ENCODE results near the gene ARHGEF11. TPM values are rescaled to one million over a fixed set of nuclear protein-coding genes. Genes with fewer than 3 reads are reported as not detected.

The ARHGEF11 gene
- total RNA-seq, 1 experiment from 2014 or later = 41.1 TPM

DNA sequence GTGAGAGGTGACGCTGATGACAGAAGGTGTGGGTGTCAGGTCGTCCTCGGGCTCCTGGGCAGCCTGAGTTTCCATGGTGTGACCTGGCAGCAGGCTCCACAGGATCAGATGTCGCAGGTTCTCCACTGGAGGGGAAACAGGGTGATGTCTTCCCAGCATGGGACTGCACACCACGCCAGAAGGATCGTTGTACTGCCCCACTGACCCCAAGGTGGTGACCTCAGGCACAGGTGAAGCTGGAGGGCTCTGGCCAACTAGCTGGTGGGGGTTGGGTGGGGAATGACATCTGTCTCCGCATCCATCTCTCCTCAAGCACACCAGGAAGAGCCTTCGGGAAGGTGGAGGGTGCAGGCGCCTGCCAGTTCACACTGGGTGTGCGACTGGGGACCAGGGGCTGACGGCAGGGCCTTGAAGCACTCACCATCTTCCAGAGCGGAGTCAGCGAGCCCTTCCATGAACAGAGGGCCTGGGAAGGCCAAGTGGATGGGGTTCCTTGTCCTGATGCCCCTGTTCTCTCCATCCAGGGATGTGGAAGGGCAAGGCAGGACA is 105.7 kb downstream of the ARHGEF11 start:
- H2BK5ac ChIP-seq (ENCODE audit: insufficient read length, low read length) = no peak overlapping the region
- no peak overlapping the region for H4K8ac ChIP-seq (replicated peaks; ENCODE audit: insufficient read length, low read depth, low read length)
- no peak overlapping the region for H4K5ac ChIP-seq (ENCODE audit: insufficient read length, low read depth, low read length)
- H2AFZ ChIP-seq (ENCODE audit: low read length) = no peak overlapping the region
- no peak overlapping the region for H3K4me2 ChIP-seq (ENCODE audit: insufficient read depth, insufficient read length, low read length)
- no peak overlapping the region for H2BK12ac ChIP-seq (ENCODE audit: insufficient read length, low read depth, low read length)
- no peaks in the 10 kb centered on the region for H3K79me1 ChIP-seq (ENCODE audit: insufficient read depth, low read depth, low read length, poor library complexity, severe bottlenecking)
- Mint-ChIP-seq H3K4me3 (no peak overlapping the region), H3K27me3 (ENCODE audit: low read depth) (no peaks in the 10 kb centered on the region; the same call in none of the 2 replicates), H3K9me3 (no peaks in the 10 kb centered on the region), H3K27ac (no peak overlapping the region), H3K36me3 (ENCODE audit: insufficient read depth in 1 of 3, low read depth in 3 of 3) (peaks cover 33 to 88% (median 88%) of the 10 kb centered on the region in 3 experiments), H3K4me1 (peaks cover 4 to 9% of the 10 kb centered on the region in 2 experiments)
- H3K56ac ChIP-seq (ENCODE audit: insufficient read length, low read depth, low read length) = no peak overlapping the region
- no peak overlapping the region for H3K27ac ChIP-seq (ENCODE audit: insufficient read length, low read depth, low read length)
- H3K23me2 ChIP-seq (ENCODE audit: insufficient read length, low read depth, low read length, poor library complexity, severe bottlenecking) = no peaks in the 10 kb centered on the region
- no peak for DNase-seq
- no peak overlapping the region for H3K9ac ChIP-seq (ENCODE audit: extremely low read depth, insufficient read length, low read length)
- no peaks in the 10 kb centered on the region for H3K4me1 ChIP-seq (ENCODE audit: insufficient read depth, low read length)
- no peak overlapping the region for H2BK120ac ChIP-seq (ENCODE audit: low read depth, low read length, poor library complexity, severe bottlenecking)
- H3K4ac ChIP-seq (ENCODE audit: low read depth, low read length) = no peak overlapping the region
- no peak overlapping the region for H3T11ph ChIP-seq (ENCODE audit: low read length)
- H4K91ac ChIP-seq (ENCODE audit: insufficient read length, low read depth, low read length) = no peak overlapping the region
- H2BK15ac ChIP-seq (ENCODE audit: low read depth, low read length) = no peak overlapping the region
- no peak overlapping the region for H2AK5ac ChIP-seq (ENCODE audit: insufficient read length, low read length)
- no peaks in the 10 kb centered on the region for H3K79me2 ChIP-seq (ENCODE audit: insufficient read depth, low read length)
- no CpG with 5 or more reads among the region's 13 CpGs for WGBS (ENCODE audit: extremely low coverage, insufficient read length, low lambda C conversion rate)
- no peak overlapping the region for H2BK20ac ChIP-seq (ENCODE audit: low read depth, low read length, poor library complexity, severe bottlenecking)
- no peaks in the 10 kb centered on the region for H4K20me1 ChIP-seq (ENCODE audit: control insufficient read depth, insufficient read depth, insufficient read length)
- H3K27me3 ChIP-seq (ENCODE audit: insufficient read depth, low read length) = no peaks in the 10 kb centered on the region
- no peak overlapping the region for H3K18ac ChIP-seq (ENCODE audit: insufficient read length, low read depth, low read length)
- H3K14ac ChIP-seq (ENCODE audit: insufficient read depth, low read length) = no peak overlapping the region
- TF ChIP-seq, protein P1, sequence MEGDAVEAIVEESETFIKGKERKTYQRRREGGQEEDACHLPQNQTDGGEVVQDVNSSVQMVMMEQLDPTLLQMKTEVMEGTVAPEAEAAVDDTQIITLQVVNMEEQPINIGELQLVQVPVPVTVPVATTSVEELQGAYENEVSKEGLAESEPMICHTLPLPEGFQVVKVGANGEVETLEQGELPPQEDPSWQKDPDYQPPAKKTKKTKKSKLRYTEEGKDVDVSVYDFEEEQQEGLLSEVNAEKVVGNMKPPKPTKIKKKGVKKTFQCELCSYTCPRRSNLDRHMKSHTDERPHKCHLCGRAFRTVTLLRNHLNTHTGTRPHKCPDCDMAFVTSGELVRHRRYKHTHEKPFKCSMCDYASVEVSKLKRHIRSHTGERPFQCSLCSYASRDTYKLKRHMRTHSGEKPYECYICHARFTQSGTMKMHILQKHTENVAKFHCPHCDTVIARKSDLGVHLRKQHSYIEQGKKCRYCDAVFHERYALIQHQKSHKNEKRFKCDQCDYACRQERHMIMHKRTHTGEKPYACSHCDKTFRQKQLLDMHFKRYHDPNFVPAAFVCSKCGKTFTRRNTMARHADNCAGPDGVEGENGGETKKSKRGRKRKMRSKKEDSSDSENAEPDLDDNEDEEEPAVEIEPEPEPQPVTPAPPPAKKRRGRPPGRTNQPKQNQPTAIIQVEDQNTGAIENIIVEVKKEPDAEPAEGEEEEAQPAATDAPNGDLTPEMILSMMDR (conservative IDR thresholded peaks at IDR 0.05) = no peak
- H3K23ac ChIP-seq (ENCODE audit: insufficient read length, low read depth, low read length) = no peak overlapping the region
- no peaks in the 10 kb centered on the region for H3K9me3 ChIP-seq (ENCODE audit: control insufficient read depth, low read depth, low read length)

All from H9 (cell line).